NAMALWA (cell line): ENCODE data around the gene FAM47B.

ENCODE experiments used
- DNase-seq: peaks from one replicate; pipeline ENCODE4 v3.0.0-alpha.2; 2015; ENCODE audit warnings: low spot score

Gene FAM47B

GRCh38 chrX:34942496-34942895 lies at the start of gene FAM47B:
Gene FAM47B (plus strand): TSS chrX:34942796. CDS start chrX:34942832, 36 bp downstream.
- no peak for DNase-seq

GRCh38 chrX:34893741-34894140 lies 48.9 kb upstream of the FAM47B start:
- DNase-seq, result peak; percentile 4

GRCh38 chrX:34900691-34901090 lies 41.9 kb upstream of the FAM47B start:
- no peak for DNase-seq

GRCh38 chrX:34901761-34902160 lies 40.8 kb upstream of the FAM47B start:
- no peak for DNase-seq

GRCh38 chrX:34903316-34903715 lies 39.3 kb upstream of the FAM47B start:
- DNase-seq, result no peak

DNA sequence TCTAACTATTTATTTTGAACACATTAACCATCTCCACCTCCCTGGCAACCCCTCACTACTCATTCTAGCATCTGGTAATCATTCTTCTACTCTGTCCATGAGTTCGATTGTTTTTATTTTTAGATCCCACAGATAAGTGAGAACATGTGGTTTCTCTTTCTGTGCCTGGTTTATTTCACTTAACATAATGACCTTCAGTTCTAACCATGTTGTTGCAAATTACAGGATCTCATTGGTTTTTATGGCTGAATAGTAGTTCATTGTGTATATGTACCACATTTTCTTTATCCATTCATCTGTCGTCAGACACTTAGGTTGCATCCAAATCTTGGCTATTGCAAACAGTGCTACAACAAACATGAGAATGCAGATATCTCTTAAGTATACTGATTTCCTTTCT lies 33.4 kb upstream of the FAM47B start:
- no peak for DNase-seq

DNA sequence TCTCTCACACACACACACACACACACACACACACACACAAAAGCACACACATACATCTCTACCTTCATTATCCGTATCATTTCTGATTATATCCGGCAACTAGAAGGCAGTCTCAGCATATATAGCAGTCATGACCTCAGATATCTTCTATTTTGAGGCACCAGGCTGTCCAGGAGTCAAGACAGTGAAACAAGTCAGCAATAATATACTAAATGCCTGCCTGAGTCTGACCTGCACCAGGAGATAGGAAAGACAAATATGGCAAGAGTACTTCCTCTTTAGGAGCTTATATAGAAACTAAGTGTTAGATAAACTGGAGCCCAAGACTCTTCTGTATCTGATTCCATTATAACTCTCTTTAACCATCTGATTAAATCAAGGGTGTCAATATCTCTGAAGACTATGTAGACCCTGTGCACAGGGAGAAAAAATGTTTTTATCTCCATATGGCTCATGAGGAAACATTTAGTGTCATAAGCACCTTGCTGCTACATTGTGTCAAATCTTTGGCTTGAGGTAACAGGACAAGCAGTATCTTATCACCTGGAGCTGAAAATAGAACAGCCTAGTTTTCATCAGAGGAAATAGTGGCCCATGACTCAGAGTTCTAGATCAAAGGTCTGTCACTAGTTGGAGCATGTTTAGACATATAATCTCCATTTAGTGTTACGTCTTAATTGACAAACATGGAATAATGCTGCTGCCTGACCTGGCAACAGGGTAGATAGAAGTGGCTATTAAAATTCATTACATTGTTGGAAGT lies 27.0 kb upstream of the FAM47B start:
- no peak for DNase-seq

DNA sequence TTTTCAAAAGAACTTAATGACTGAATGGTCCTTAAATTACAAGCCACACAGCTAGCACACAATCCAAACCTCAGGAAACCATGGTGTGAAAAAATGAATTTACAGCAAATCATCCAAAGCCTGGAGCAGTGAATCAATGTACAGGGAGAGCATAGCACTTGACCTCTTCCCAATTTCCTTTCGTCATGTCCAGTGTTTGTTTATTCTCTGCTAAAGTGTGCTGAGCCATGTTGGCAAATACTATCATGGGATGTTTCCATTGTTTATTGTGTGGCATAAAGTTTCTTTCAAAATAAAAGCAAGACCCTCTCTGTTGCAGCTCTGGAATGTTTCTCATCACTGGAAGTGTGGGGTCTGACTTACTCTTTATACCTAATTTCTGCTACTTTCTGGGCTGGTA lies 25.4 kb upstream of the FAM47B start:
- no peak for DNase-seq

DNA sequence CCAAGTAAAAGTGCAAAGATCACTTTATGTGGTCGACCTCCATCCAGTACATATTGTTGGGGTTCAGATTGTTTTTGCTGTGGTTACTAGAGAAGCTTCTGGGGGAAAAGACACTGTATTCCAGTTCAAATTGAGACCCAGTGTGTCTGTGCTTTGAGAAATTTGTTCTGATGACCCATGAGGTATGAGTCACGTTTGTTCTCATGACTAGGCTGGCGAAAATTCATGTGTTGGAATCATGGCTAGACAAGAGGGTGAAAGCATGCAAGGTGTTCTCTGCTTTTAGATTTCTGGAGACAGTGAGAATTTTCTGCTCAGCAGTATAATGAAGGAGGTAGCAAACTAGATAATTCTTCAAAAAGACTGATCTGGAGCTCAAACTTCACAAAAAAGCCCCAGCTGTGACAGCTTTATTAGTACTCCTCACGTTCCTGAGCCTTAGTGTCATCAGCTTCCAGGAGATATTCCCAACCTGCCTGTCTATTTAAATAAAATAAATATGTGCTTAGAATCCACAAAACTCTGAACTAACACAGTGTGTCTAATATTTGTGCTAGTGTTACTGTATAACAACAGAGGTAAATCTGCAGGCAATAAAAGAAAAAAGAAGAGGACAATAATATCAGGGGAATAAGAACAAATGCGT lies 24.4 kb upstream of the FAM47B start:
- DNase-seq, result no peak

DNA sequence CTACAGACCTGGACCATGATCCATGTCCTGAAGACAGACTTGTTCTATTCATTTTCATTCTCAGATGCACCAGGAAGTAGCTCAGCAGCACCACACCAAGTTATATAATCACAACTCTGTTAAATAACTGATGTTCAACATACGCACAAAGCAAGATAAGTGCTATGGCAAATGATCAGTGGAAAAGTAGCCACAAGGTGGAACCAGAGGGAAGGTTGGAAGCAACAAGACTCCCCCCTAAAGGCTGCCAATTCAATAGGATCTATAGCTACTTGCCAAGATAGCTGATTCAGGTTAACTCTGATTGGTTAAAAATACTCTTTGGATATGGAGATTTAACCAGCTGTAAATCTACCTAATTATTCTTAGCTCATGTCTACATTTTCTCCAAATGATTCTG lies 23.7 kb upstream of the FAM47B start:
- peak; percentile 5 for DNase-seq

- DNase-seq, result no peak
These were observed 14.7 kb upstream of the FAM47B start for GRCh38 chrX:34927866-34928265.

GRCh38 chrX:34943235-34943634 lies 639 bp downstream of the FAM47B start:
- DNase-seq, result no peak

GRCh38 chrX:34956916-34957315 lies 14.3 kb downstream of the FAM47B start:
- DNase-seq, result no peak

DNA sequence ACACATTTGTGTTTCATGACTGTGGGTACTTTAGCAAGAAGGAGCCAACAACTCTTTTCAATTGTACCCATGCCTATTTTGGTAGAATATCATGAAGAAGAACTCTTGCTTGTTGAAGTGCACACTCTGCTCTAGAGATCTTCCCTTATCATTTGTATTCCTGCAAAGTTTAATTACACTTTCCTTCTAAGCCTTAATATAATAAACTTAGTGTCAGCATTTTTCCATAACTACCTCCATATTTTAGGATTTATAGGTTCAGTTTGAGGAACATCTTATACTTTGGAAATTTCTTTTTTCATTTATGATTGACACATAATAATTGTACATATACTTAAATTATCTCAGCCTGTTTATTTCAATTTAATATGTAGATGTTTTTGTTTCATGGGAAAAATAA lies 19.1 kb downstream of the FAM47B start:
- DNase-seq, result no peak

GRCh38 chrX:34972206-34972605 lies 29.6 kb downstream of the FAM47B start:
- no peak for DNase-seq

GRCh38 chrX:34978171-34978570 lies 35.6 kb downstream of the FAM47B start:
- no peak for DNase-seq

DNA sequence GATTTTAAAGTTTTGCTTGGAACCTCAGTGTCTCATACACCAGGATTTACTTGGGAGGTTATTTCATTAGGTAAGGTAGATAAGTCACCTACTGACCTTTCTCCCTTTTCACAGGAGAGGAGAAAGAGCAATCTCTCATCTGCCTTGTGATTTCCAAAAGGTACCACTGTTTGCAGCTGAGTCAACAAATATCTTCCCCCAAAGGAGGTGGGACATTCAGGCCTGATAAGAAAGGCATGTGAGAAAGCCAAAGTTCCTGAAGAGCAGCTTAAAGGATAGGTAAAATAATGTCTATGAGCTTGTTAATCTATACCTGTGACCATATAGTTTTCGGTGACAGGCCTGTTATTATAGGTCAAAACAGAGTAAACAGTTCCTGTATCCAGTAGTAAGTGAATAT lies 45.0 kb downstream of the FAM47B start:
- no peak for DNase-seq
